Duodenal mucosa (tissue), 2 donors: Measurements from ENCODE around the gene ISCU.
"Not testable (repeated sequence)": the region's sequence is repeated elsewhere in the genome, so short reads cannot be mapped to it uniquely, and the experiment has no call there.

Experiments
- H3K27ac ChIP-seq: one replicate; pipeline ENCODE4 v1.7.0; 2013; ENCODE audit warnings: low read depth, low read length
- H3K27me3 ChIP-seq, 2 donors: one replicate each; pipeline ENCODE4 v1.7.0; 2013; ENCODE audit warnings: low read length in 2 of 2, control low read depth in 1 of 2; ENCODE audit not compliant: insufficient read depth in 2 of 2, control insufficient read depth in 1 of 2
- H3K36me3 ChIP-seq, 2 donors: one replicate each; pipeline ENCODE4 v1.7.0; 2013; ENCODE audit warnings: low read length in 2 of 2, control low read depth in 1 of 2; ENCODE audit not compliant: insufficient read depth in 2 of 2, control insufficient read depth in 1 of 2
- H3K4me1 ChIP-seq, 2 donors: one replicate each; pipeline ENCODE4 v1.7.0; 2013; ENCODE audit warnings: low read length in 2 of 2, control low read depth in 1 of 2; ENCODE audit not compliant: insufficient read depth in 2 of 2, control insufficient read depth in 1 of 2
- H3K4me3 ChIP-seq, 2 donors: one replicate each; pipeline ENCODE4 v1.7.0; 2013; ENCODE audit warnings: low read length in 2 of 2, low read depth in 1 of 2
- H3K9ac ChIP-seq, 2 donors: one replicate each; pipeline ENCODE4 v1.7.0; 2013; ENCODE audit warnings: low read length in 2 of 2, low read depth in 1 of 2
- H3K9me3 ChIP-seq, 2 donors: one replicate each; pipeline ENCODE4 v1.7.0; 2013; ENCODE audit warnings: low read length in 2 of 2, control low read depth in 1 of 2; ENCODE audit not compliant: control insufficient read depth in 1 of 2

ISCU gene

DNA sequence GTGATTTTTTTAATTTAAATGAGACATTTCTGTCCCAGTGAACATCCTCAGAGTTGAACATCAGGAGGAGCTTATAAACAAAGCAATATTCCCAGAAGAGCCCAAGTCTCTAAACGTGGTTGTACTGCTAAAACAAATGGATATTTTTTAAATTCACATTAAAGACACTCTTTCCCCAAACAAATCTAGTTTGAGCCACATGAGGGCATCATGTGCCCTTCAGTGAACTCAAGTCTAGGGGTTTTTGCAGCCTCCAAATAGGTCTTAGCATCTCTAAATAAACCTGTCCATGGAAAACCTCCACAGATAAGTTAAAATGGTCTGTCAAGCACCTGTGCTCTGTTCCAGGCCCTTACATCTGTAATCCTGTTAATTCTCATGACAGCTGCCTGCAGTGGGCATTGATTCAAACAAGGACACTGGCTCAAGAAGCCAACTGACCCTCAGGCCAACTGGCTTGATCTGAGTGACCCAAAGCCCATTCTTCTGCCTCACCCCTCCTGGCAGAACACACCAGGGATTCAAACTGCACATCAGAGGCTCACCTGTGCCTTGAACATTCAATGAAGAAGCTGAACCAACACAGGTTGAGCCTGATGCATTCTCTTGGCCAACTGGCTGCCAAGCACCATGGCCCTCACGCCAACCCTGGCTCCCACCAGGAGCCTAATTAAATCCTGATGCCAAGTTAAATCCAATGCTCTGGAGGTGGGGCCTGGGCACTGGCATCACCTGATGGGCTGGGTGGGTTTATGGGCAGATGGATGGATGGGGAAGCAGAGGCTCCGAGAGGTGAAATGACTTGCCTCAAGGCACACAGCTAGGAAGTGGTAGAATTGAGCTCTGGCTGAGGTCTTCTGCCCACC lies 8.6 kb downstream of the ISCU start:
- Histone ChIP-seq H3K4me3 (no peak overlapping the region), H3K9ac (no peak overlapping the region), H3K27me3 (no peaks in the 10 kb centered on the region), H3K27ac (no peak overlapping the region), H3K9me3 (no peaks in the 10 kb centered on the region), H3K4me1 (peaks cover 17 to 27% of the 10 kb centered on the region in 2 donors), H3K36me3 (peaks cover 24 to 36% of the 10 kb centered on the region in 2 donors)

DNA sequence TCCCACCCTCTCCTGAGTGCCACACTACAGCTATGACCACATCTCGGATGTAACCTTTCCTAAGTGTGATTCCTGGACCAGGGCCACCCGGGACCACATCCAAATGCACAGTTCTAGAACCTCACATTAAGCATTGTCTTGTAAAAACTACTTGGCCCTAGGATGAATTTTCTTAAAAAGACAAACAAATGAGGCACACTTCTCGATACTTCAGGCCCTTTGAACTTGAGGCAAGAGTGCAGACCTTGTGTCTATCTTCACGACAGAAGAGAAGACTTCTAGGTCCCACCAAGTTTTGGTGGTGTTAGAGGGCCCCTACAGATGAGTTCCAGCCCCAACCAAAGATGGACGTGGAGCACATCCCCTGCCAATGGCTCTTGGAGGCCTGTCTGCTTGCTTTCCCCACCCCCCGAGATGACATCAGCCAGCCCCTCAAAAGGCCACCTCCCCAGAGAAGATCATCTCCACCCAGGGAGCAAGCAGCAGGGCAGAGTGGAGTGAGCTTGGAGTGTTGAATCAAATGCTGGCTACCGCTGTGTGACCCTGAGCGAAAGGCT lies 9.3 kb downstream of the ISCU start:
- Histone ChIP-seq H3K36me3 (peaks cover 17 to 28% of the 10 kb centered on the region in 2 donors), H3K9ac (no peak overlapping the region), H3K9me3 (no peaks in the 10 kb centered on the region), H3K27me3 (no peaks in the 10 kb centered on the region), H3K4me1 (peaks cover 10 to 25% of the 10 kb centered on the region in 2 donors), H3K27ac (no peak overlapping the region), H3K4me3 (no peak overlapping the region)

DNA sequence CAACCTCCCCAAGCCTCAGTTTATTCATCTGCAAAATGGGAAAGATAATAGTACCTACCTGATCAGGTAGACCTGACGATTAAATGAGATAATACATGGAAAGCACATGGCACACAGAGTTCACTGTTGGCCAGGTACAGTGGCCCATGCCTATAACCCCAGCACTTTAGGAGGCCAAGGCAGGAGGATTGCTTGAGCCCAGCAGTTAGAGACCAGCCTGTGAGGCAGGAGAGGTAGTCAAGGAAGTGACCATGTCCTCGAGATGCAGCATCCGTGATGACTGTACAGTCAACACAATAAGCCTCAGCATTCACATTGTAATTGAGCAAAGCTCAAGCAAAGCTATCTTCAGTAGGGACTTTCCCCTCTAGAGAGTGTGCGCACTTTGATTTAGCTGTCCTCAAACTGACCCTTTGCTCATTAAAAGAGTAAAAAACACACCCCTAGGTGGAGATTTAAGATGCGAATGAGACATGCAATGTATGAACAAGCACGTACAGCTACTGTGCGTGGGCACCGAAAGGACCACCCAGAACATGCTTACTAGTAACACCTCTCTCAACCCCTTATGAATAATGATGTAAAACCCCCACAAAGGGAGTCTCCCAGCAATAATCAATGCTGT lies 9.9 kb downstream of the ISCU start:
- H3K9ac ChIP-seq = no peak overlapping the region
- H3K36me3 ChIP-seq = peaks cover 14 to 23% of the 10 kb centered on the region in 2 donors
- H3K27ac ChIP-seq = no peak overlapping the region
- H3K27me3 ChIP-seq = no peaks in the 10 kb centered on the region
- H3K4me3 ChIP-seq = no peak overlapping the region
- H3K9me3 ChIP-seq = no peaks in the 10 kb centered on the region
- peaks cover 7 to 19% of the 10 kb centered on the region in 2 donors for H3K4me1 ChIP-seq

DNA sequence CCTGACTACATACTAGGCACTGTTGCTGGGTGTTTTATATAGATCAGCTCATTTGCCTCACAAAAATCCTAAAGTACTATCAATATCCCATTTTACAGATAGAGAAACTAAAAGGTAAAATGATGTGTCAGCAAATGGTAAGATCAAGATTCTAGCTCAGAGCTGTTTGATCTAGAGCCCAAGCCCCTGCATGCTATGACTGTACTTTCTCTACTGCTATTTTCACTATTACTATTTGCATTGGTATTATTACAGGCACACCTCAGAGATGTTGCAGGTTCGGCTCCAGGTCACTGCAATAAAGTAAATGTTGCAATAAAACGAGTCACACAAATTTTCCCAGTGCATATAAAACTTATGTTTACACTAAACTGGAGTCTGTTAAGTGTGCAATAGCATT lies 10.9 kb downstream of the ISCU start:
- Histone ChIP-seq H3K27me3 (no peaks in the 10 kb centered on the region), H3K4me3 (no peak overlapping the region), H3K36me3 (peaks cover 3 to 12% of the 10 kb centered on the region in 2 donors), H3K9me3 (no peaks in the 10 kb centered on the region), H3K4me1 (peaks cover 6 to 9% of the 10 kb centered on the region in 2 donors), H3K9ac (no peak overlapping the region), H3K27ac (no peak overlapping the region)

DNA sequence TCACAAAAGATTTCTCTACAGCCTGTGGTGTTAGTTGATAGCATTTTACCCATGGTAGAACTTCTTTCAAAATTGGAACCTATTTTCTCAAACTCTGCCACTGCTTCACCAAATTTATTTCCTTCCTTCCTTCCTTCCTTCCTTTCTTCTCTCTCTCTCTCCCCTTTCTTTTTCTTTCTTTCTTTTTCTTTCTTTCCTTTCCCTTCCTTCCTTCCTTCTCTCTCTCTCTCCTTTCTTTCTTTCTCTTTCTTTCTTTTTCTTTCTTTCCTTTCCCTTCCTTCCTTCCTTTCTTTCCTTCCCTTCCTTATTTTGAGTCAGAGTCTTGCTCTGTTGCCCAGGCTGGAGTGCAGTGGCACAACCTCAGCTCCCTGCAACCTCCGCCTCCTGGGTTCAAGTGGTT lies 11.9 kb downstream of the ISCU start:
- not testable (repeated sequence) for H3K27ac ChIP-seq, H3K36me3 ChIP-seq, H3K27me3 ChIP-seq, H3K4me1 ChIP-seq, H3K9ac ChIP-seq, H3K9me3 ChIP-seq, H3K4me3 ChIP-seq

DNA sequence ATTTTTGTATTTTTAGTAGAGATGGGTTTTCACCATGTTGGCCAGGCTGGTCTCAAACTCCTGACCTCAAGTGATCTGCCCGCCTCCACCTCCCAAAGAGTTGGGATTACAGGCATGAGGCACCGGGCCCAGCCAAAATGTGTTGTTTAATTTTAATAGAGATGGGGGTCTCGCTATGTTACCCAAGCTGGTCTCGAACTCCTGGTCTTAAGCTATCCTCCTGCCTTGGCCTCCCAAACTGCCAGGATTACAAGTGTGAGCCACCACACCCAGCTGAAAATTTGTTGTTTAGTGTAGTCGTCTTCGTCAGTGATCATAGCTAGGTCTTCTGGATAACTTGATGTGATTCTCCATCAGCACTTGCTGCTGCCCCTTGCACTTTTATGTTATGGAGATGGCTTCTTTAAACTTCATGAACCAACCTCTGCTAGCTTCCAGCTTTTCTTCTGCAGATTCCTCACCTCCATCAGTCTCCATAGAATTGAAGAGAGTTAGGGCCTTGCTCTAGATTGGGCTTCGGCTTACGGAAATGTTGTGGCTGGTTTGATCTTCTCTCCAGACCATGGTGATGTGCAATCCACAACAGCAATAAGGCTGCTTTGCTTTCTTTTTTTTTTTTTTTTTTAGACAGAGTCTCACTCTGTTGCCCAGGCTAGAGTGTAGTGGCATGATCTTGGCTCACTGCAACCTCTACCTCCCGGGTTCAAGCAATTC lies 13.0 kb downstream of the ISCU start:
- Histone ChIP-seq H3K36me3 (no peaks in the 10 kb centered on the region), H3K27me3 (no peaks in the 10 kb centered on the region), H3K9me3 (no peaks in the 10 kb centered on the region), H3K27ac (no peak overlapping the region), H3K4me1 (peaks cover 0 to 6% of the 10 kb centered on the region in 2 donors), H3K9ac (no peak overlapping the region), H3K4me3 (no peak overlapping the region)

DNA sequence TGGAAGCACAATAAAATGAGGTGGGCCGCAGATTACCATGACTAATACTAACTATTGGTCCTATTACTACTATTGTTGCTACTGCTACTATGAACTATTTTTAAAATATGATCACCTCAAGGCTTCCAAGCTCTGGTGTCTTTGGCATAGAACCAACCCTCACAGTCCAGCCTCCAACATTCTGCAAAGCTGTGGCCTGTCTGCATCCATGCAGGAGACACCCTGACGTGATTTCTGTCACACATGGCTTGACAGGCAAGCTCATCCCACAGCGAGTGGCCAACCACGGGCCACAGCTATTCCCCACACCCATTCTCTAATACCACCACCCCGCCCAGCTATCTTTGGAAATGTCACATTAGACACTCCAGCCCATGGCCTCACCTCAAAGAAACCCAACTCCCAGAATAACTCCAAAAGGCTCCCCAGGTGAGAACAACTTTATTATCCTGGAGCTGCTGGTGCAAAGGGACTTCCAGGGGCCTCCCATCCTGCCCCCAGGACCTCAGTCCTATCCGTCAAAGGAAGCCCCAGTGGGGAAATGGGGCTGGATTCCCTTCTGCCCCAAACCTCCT lies 14.4 kb downstream of the ISCU start:
- Histone ChIP-seq H3K4me3 (no peak overlapping the region), H3K27me3 (no peaks in the 10 kb centered on the region), H3K9me3 (no peaks in the 10 kb centered on the region), H3K9ac (no peak overlapping the region), H3K27ac (no peak overlapping the region), H3K36me3 (no peaks in the 10 kb centered on the region), H3K4me1 (peaks cover 0 to 6% of the 10 kb centered on the region in 2 donors)

DNA sequence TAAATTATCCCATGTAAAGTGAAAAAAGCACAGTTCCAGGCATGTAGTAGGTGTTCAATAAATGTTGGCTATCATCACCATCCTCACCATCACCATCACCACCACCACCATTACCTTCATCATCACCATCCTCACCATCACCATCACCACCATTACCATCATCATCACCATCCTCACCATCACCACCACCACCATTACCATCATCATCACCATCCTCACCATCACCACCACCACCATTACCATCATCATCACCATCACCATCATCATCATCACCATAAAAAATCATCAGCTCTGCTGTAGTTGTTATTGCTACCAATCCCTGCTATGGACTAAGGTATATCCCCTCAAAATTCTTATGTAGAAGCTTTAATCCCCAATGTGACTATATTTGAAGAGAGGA lies 15.1 kb downstream of the ISCU start:
- Histone ChIP-seq H3K27me3 (no peaks in the 10 kb centered on the region), H3K27ac (no peak overlapping the region), H3K36me3 (no peaks in the 10 kb centered on the region), H3K9me3 (no peaks in the 10 kb centered on the region), H3K4me3 (no peak overlapping the region), H3K9ac (no peak overlapping the region), H3K4me1 (peaks cover 0 to 1% of the 10 kb centered on the region in 2 donors)

DNA sequence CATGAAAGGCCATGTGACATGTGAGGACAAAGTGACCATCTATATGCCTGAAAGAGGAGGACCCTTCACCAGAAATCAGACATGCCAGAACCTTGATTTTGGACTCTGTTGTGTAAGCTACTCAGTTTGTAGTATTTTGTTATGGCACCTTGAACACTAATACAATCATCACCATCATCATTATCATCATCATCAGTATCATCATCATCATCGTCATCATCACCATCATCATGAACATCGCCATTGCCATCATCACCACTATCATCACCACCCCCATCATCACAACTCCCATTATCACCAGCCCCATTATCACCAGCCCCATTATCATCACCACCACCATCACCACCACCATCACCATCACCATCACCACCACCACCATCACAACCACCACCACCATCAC lies 15.9 kb downstream of the ISCU start:
- H3K36me3 ChIP-seq = no peaks in the 10 kb centered on the region
- no peak overlapping the region for H3K9ac ChIP-seq
- no peak overlapping the region for H3K27ac ChIP-seq
- no peaks in the 10 kb centered on the region for H3K4me1 ChIP-seq
- H3K9me3 ChIP-seq = no peaks in the 10 kb centered on the region
- H3K27me3 ChIP-seq = no peaks in the 10 kb centered on the region
- H3K4me3 ChIP-seq = no peak overlapping the region
